ENCODE data around the gene RARRES1. TPM values are rescaled to one million over a fixed set of nuclear protein-coding genes. Genes with fewer than 3 reads are reported as not detected.

RARRES1 gene
- total RNA-seq, 1 experiment from 2014 or later, result 0.73 TPM

DNA sequence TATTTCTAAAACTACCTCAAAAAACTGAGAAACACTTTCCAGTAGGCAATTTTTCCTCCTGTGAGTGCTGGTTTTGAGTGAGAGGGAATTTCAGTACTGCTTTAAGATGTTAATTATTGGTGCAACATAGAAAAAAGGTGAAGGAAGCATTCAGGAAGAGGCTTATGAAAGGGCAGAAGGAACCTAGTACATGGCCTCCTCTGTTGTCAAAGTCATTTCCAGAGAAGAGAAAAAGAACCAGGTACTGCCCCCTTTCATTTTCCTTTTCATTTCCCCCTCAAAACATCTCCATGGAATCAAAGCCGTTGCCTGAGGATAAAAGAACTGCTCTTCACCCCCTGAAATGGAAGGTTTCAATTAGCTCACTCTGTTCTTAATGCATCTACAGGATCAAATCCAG, 19.8 kb downstream of the RARRES1 start:
- no peaks in the 10 kb centered on the region for H4K20me1 ChIP-seq (ENCODE audit: low read length)
- TF ChIP-seq, protein P1, sequence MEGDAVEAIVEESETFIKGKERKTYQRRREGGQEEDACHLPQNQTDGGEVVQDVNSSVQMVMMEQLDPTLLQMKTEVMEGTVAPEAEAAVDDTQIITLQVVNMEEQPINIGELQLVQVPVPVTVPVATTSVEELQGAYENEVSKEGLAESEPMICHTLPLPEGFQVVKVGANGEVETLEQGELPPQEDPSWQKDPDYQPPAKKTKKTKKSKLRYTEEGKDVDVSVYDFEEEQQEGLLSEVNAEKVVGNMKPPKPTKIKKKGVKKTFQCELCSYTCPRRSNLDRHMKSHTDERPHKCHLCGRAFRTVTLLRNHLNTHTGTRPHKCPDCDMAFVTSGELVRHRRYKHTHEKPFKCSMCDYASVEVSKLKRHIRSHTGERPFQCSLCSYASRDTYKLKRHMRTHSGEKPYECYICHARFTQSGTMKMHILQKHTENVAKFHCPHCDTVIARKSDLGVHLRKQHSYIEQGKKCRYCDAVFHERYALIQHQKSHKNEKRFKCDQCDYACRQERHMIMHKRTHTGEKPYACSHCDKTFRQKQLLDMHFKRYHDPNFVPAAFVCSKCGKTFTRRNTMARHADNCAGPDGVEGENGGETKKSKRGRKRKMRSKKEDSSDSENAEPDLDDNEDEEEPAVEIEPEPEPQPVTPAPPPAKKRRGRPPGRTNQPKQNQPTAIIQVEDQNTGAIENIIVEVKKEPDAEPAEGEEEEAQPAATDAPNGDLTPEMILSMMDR (conservative IDR thresholded peaks at IDR 0.05; ENCODE audit: low read depth, low read length), result no peak
- TF ChIP-seq EZH2phosphoT487 (IDR thresholded peaks at IDR 0.05; ENCODE audit: borderline replicate concordance, low read length) (no peak), EZH2 (IDR thresholded peaks at IDR 0.05; ENCODE audit: low read length, unreplicated experiment) (no peak)
- ATAC-seq (no peak), DNase-seq (no peak)
- H3K9ac ChIP-seq (ENCODE audit: low read length), result no peak overlapping the region
- CTCF ChIA-PET, result no interaction called here
- POLR2A ChIA-PET (ENCODE audit: unreplicated experiment), result no interaction called here
- H3K4me1 ChIP-seq (ENCODE audit: insufficient read depth, low read length), result peaks cover 60% of the 10 kb centered on the region
- H3K27ac ChIP-seq (ENCODE audit: low read length), result peak overlapping the region; percentile 83; the same call in 1 of the 2 replicates
- H3K4me2 ChIP-seq (ENCODE audit: low read length), result no peak overlapping the region
- peaks cover 9% of the 10 kb centered on the region; the same call in 1 of the 2 replicates for H3K36me3 ChIP-seq (ENCODE audit: low read depth, low read length)
- no TSS peak for BruUV-seq (replicated peaks)
- no peak overlapping the region for H2AFZ ChIP-seq (ENCODE audit: low read length)
- H3K4me3 ChIP-seq (ENCODE audit: low read length), result no peak overlapping the region
- intact Hi-C loops (cut with micrococcal nuclease), result no loop called here
- H3K9me3 ChIP-seq (ENCODE audit: low read length), result no peaks in the 10 kb centered on the region
- no peaks in the 10 kb centered on the region for H3K27me3 ChIP-seq (ENCODE audit: low read length)
- H3K79me2 ChIP-seq (ENCODE audit: low read length), result no peaks in the 10 kb centered on the region
- no peaks in the 10 kb centered on the region for H3F3A ChIP-seq (ENCODE audit: low read length, unreplicated experiment)
- no peaks in the 10 kb centered on the region for H3K9me2 ChIP-seq (replicated peaks; ENCODE audit: low read length)

DNA sequence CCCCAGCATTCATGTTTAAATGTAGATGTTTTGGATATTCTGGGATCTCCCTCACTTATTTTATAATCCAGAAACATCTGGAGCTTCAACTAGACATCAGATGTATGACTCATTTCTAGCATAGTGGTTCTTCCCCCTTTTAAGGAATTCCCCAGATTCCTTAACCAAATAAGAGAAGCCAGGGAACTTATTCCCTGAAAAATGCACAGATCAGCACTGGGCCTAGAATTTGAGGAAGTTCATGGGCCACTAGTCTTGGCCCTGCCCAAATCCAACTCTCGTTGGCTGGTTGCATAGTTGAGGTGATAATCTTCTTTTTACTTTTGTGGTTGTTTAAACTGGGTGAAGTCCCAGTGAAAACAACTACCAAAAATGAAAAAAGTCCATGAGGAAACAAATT, 20.4 kb downstream of the RARRES1 start:
- Histone ChIP-seq H3K9ac (ENCODE audit: low read length) (no peak overlapping the region), H3K27me3 (ENCODE audit: low read length) (no peaks in the 10 kb centered on the region), H2AFZ (ENCODE audit: low read length) (no peak overlapping the region), H3K4me1 (ENCODE audit: insufficient read depth, low read length) (peaks cover 54% of the 10 kb centered on the region), H3K79me2 (ENCODE audit: low read length) (peaks cover 5% of the 10 kb centered on the region; the same call in 1 of the 2 replicates), H3K9me2 (replicated peaks; ENCODE audit: low read length) (no peaks in the 10 kb centered on the region), H4K20me1 (ENCODE audit: low read length) (no peaks in the 10 kb centered on the region), H3K4me2 (ENCODE audit: low read length) (0 out of 2 replicates have a peak overlapping the region, but pooled peaks have one; percentile 33), H3K27ac (ENCODE audit: low read length) (peak overlapping the region; percentile 83), H3K9me3 (ENCODE audit: low read length) (no peaks in the 10 kb centered on the region), H3K4me3 (ENCODE audit: low read length) (no peak overlapping the region), H3F3A (ENCODE audit: low read length, unreplicated experiment) (no peaks in the 10 kb centered on the region), H3K36me3 (ENCODE audit: low read depth, low read length) (peaks cover 9% of the 10 kb centered on the region; the same call in 1 of the 2 replicates)
- POLR2A ChIA-PET (ENCODE audit: unreplicated experiment), result no interaction called here
- DNase-seq (peak; percentile 44), ATAC-seq (no peak)
- BruUV-seq (replicated peaks), result no TSS peak
- no peak for TF ChIP-seq EZH2 (IDR thresholded peaks at IDR 0.05; ENCODE audit: low read length, unreplicated experiment)
- no peak for TF ChIP-seq EZH2phosphoT487 (IDR thresholded peaks at IDR 0.05; ENCODE audit: borderline replicate concordance, low read length)
- TF ChIP-seq, protein P1 (conservative IDR thresholded peaks at IDR 0.05; ENCODE audit: low read depth, low read length), result no peak
- CTCF ChIA-PET, result no interaction called here
- intact Hi-C loops (cut with micrococcal nuclease), result no loop called here

DNA sequence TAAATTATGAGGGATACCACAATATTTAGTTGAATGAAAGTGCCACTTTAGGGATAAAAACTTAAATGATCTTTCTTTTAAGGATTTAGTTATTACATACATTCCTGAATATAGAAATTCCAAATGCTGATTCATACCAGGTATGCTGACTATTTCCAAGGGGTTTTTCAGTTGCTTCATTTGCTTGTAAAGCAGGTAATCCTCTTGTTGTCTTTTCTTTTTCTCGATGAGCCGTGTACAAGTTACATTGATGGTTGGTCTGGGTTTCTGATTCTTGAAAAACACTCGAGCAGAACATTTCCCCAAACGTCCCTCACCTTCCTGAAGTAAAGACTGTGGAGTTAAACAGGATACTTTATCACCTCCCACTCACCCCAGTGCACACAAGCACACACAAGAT, 21.7 kb downstream of the RARRES1 start:
- no peak overlapping the region for H2AFZ ChIP-seq (ENCODE audit: low read length)
- DNase-seq (no peak), ATAC-seq (no peak)
- no peak overlapping the region for H3K9ac ChIP-seq (ENCODE audit: low read length)
- ChIA-PET CTCF (no interaction called here), POLR2A (ENCODE audit: unreplicated experiment) (no interaction called here)
- peaks cover 9% of the 10 kb centered on the region; the same call in 1 of the 2 replicates for H3K36me3 ChIP-seq (ENCODE audit: low read depth, low read length)
- H3K4me2 ChIP-seq (ENCODE audit: low read length), result no peak overlapping the region
- H3F3A ChIP-seq (ENCODE audit: low read length, unreplicated experiment), result no peaks in the 10 kb centered on the region
- H3K4me1 ChIP-seq (ENCODE audit: insufficient read depth, low read length), result peaks cover 52% of the 10 kb centered on the region
- H3K79me2 ChIP-seq (ENCODE audit: low read length), result peaks cover 11% of the 10 kb centered on the region
- BruUV-seq (replicated peaks), result no TSS peak
- H3K27ac ChIP-seq (ENCODE audit: low read length), result peak overlapping the region; percentile 83
- no peaks in the 10 kb centered on the region for H3K9me3 ChIP-seq (ENCODE audit: low read length)
- TF ChIP-seq EZH2phosphoT487 (IDR thresholded peaks at IDR 0.05; ENCODE audit: borderline replicate concordance, low read length), result no peak
- TF ChIP-seq, protein P1 (conservative IDR thresholded peaks at IDR 0.05; ENCODE audit: low read depth, low read length), result no peak
- no peak for TF ChIP-seq EZH2 (IDR thresholded peaks at IDR 0.05; ENCODE audit: low read length, unreplicated experiment)
- no peaks in the 10 kb centered on the region for H3K27me3 ChIP-seq (ENCODE audit: low read length)
- intact Hi-C loops (cut with micrococcal nuclease), result no loop called here
- no peaks in the 10 kb centered on the region for H3K9me2 ChIP-seq (replicated peaks; ENCODE audit: low read length)
- no peak overlapping the region for H3K4me3 ChIP-seq (ENCODE audit: low read length)
- no peaks in the 10 kb centered on the region for H4K20me1 ChIP-seq (ENCODE audit: low read length)

All from PC-3 (cell line).